Ovary (tissue), 9 donors: ENCODE results near the gene CSNK2B. TPM values are rescaled to one million over a fixed set of nuclear protein-coding genes. Genes with fewer than 3 reads are reported as not detected.

Source experiments
- DNase-seq, 5 donors: peaks; one replicate each; pipeline ENCODE4 v3.0.0-alpha.2; 2019 to 2020
- H3K27ac ChIP-seq, 2 donors: fragments of 200-600 bp; one replicate each; pipeline versions ENCODE4 v1.5.1 to v1.8.0; 2019 to 2022
- H3K27me3 ChIP-seq: fragments of 200-600 bp; one replicate; pipeline ENCODE4 v1.8.0; 2022
- H3K36me3 ChIP-seq: fragments of 200-600 bp; sonication (generic); one replicate; pipeline ENCODE4 v1.5.1; 2019
- H3K4me1 ChIP-seq: one replicate; pipeline ENCODE4 v1.8.1; 2013; ENCODE audit warnings: mild to moderate bottlenecking, moderate library complexity; ENCODE audit not compliant: insufficient read depth
- H3K4me3 ChIP-seq: fragments of 200-600 bp; sonication (generic); one replicate; pipeline ENCODE4 v1.5.1; 2017
- H3K9me3 ChIP-seq, 2 donors: fragments of 200-600 bp in 1 of 2; sonication (generic) in 1 of 2; one replicate each; pipeline versions ENCODE4 v1.5.1 to v1.8.1; 2013 to 2019; ENCODE audit warnings: mild to moderate bottlenecking in 1 of 2, moderate library complexity in 1 of 2
- EP300 ChIP-seq: sonication (generic); formaldehyde crosslinking; IDR thresholded peaks from one replicate; pipeline ENCODE4 v1.6.1; 2017; ENCODE audit warnings: antibody characterized with exemption
- POLR2A ChIP-seq: fragments of 450-650 bp; IDR thresholded peaks from one replicate; pipeline ENCODE4 v1.6.1; 2017; ENCODE audit warnings: antibody characterized with exemption, mild to moderate bottlenecking, moderate library complexity
- WGBS, 3 donors: extraction: QIAGEN DNeasy Blood & Tissue Kit in 1 of 3; methylation state at CpG; one replicate each; pipeline versions ENCODE4 v1.1.5 to v1.1.7; 2013 to 2017; 5-methylcytosine and 5-hydroxymethylcytosine counted together
- intact Hi-C, 4 donors: fragments of 100-400 bp; cut with DNase I; formaldehyde crosslinking; loops; one replicate each; pipeline versions ENCODE4 v1.11.0 to v1.15.1; 2022 to 2023
- polyA plus RNA-seq, 2 donors: library from polyadenylated mRNA; stranded (reverse); fragments of 200-250 nt in 1 of 2; fragments of 350-450 nt in 1 of 2; fragmentation: Illumina TruSeq in 1 of 2; extraction: RNeasy Lipid Tissue Mini Kit (QIAGEN cat#74804) in 1 of 2; gene quantifications; one replicate each; pipeline ENCODE4 v1.2.3, GENCODE V29; 2013 to 2014
- total RNA-seq, 7 donors: library from RNA; depleted of rRNA in 2 of 7; stranded (reverse); fragments of >200 nt in 2 of 7; fragmentation: NEBNext Ultra II Directional in 3 of 7; extraction: Animal tissue kit (Norgen Biotek cat#: 25700) in 3 of 7; gene quantifications; one replicate each; pipeline versions ENCODE4 v1.1.0 to v1.2.4, GENCODE V29; 2016 to 2023
- TF ChIP-seq, protein P1 (sequence below), 3 donors: fragments of 450-650 bp in 2 of 3; fragments of 200-600 bp in 1 of 3; IDR thresholded peaks; one replicate each; pipeline versions ENCODE4 v1.5.1 to v1.8.0; 2016 to 2022; ENCODE audit warnings: antibody characterized with exemption in 3 of 3, mild to moderate bottlenecking in 1 of 3
- donor health status: DM: no; HTN: no; CAD: no; lungs with moderate emphysema.
- donor health status: DM: no; HTN: no; CAD: no.
- donor health status: Bipolar disorder and iron deficiency.
- donor health status: DM: yes; HTN: yes; CAD: no.
- donor health status: DM: no; HTN: no; CAD: no.
- donor health status: DM: yes; HTN: yes; CAD: no.

Gene CSNK2B
- total and polyA plus RNA-seq, 9 donors = 120 to 258 (median 144) TPM

DNA sequence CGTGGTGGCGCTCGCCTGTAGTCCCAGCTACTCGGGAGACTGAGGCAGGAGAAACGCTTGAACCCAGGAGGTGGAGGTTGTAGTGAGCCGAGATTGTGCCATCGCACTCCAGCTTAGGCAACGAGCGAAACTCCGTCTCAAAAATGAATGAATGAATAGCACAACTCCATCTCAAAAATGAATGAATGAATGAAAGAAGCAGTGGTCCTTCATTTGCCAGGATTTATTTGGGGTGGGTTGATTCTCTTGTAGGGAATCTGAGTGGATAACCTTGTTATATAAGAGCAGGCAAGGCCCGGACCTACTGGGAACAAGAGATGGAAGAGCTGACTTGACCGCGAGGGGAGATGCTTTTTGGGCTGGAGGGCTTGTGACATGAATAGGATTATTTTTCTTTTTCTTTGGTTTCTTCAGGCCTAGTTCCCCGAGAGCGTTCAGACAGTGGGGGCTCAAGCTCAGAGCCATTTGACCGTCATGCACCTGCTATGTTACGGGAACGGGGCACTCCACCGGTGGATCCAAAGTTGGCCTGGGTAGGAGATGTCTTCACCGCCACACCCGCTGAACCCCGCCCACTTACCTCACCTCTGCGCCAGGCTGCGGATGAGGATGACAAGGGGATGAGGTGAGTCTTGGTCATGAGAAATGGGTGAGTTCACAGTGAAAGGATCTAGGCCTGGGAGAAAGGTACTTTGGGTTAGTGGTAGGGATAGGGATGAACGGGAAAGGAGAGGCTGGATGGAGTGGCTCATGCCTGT lies 35.5 kb upstream of the CSNK2B start:
- no peak for DNase-seq
- Histone ChIP-seq H3K9me3 (no peaks in the 10 kb centered on the region), H3K27me3 (no peaks in the 10 kb centered on the region), H3K4me3 (no peak overlapping the region), H3K4me1 (no peaks in the 10 kb centered on the region), H3K27ac (no peak overlapping the region), H3K36me3 (peaks cover 3% of the 10 kb centered on the region)
- intact Hi-C loops = no loop called here
- TF ChIP-seq, protein P1, sequence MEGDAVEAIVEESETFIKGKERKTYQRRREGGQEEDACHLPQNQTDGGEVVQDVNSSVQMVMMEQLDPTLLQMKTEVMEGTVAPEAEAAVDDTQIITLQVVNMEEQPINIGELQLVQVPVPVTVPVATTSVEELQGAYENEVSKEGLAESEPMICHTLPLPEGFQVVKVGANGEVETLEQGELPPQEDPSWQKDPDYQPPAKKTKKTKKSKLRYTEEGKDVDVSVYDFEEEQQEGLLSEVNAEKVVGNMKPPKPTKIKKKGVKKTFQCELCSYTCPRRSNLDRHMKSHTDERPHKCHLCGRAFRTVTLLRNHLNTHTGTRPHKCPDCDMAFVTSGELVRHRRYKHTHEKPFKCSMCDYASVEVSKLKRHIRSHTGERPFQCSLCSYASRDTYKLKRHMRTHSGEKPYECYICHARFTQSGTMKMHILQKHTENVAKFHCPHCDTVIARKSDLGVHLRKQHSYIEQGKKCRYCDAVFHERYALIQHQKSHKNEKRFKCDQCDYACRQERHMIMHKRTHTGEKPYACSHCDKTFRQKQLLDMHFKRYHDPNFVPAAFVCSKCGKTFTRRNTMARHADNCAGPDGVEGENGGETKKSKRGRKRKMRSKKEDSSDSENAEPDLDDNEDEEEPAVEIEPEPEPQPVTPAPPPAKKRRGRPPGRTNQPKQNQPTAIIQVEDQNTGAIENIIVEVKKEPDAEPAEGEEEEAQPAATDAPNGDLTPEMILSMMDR (IDR thresholded peaks at IDR 0.05) = no peak
- TF ChIP-seq POLR2A (no peak), EP300 (no peak)
- 87 to 90% (median 87%) methylated on average over 25 of the region's 25 CpGs for WGBS, 3 donors

DNA sequence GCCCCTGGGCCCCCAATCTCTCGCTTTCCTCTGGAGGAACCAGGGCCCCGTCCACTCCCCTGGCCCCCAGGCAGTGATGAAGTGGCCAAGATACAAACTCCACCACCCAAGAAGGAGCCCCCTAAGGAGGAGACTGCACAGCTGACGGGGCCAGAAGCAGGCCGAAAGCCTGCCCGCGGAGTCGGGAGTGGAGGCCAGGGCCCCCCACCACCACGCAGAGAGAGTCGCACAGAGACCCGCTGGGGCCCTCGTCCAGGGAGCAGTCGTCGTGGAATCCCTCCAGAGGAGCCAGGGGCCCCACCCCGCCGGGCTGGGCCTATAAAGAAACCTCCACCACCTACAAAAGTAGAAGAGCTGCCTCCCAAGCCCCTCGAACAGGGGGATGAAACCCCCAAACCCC lies 34.7 kb upstream of the CSNK2B start:
- no peaks in the 10 kb centered on the region for H3K9me3 ChIP-seq
- intact Hi-C loops = no loop called here
- TF ChIP-seq, protein P1 (IDR thresholded peaks at IDR 0.05) = no peak
- TF ChIP-seq POLR2A (no peak), EP300 (no peak)
- no peaks in the 10 kb centered on the region for H3K4me1 ChIP-seq
- no peak overlapping the region for H3K4me3 ChIP-seq
- peaks cover 3% of the 10 kb centered on the region for H3K36me3 ChIP-seq
- DNase-seq = no peak
- H3K27me3 ChIP-seq = no peaks in the 10 kb centered on the region
- 71 to 78% (median 72%) methylated on average over 14 to 16 of the region's 16 CpGs for WGBS, 3 donors
- H3K27ac ChIP-seq = no peak overlapping the region

DNA sequence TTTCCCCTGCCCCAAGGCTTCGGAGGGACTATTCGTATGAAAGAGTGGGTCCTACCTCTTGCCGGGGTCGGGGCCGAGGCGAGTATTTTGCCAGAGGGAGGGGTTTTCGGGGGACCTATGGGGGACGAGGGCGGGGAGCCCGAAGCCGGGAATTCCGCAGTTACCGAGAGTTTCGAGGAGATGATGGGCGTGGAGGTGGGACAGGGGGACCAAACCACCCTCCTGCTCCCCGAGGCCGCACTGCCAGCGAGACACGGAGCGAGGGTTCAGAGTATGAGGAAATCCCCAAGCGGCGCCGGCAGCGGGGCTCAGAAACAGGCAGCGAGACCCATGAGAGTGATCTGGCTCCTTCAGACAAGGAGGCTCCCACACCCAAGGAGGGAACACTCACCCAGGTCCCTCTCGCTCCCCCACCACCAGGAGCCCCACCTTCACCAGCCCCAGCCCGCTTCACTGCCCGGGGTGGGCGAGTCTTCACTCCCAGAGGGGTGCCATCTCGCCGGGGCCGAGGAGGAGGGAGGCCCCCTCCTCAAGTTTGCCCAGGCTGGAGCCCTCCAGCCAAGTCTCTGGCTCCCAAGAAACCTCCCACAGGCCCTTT lies 34.1 kb upstream of the CSNK2B start:
- 79 to 81% (median 81%) methylated on average over 31 to 32 of the region's 32 CpGs for WGBS, 3 donors
- no peaks in the 10 kb centered on the region for H3K9me3 ChIP-seq
- H3K36me3 ChIP-seq = peaks cover 3% of the 10 kb centered on the region
- H3K27me3 ChIP-seq = no peaks in the 10 kb centered on the region
- TF ChIP-seq POLR2A (no peak), EP300 (no peak)
- TF ChIP-seq, protein P1 (IDR thresholded peaks at IDR 0.05) = no peak
- H3K4me1 ChIP-seq = no peaks in the 10 kb centered on the region
- no peak overlapping the region for H3K27ac ChIP-seq
- no peak overlapping the region for H3K4me3 ChIP-seq
- DNase-seq = no peak
- intact Hi-C loops = no loop called here

DNA sequence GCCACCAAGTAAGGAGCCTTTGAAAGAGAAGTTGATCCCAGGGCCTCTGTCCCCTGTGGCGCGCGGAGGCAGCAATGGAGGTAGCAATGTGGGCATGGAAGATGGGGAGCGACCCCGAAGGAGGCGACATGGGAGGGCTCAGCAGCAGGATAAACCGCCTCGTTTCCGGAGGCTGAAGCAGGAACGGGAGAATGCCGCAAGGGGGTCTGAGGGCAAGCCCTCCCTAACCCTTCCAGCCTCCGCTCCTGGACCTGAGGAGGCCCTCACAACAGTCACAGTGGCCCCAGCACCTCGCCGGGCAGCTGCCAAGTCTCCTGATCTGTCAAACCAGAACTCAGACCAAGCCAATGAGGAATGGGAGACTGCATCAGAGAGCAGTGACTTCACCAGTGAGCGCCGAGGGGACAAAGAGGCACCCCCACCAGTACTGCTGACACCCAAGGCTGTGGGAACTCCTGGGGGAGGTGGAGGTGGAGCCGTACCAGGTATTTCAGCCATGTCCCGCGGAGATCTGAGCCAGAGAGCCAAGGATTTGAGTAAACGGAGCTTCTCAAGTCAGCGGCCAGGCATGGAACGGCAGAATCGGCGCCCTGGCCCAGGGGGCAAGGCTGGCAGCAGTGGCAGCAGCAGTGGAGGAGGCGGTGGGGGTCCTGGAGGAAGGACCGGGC lies 33.5 kb upstream of the CSNK2B start:
- H3K27ac ChIP-seq = no peak overlapping the region
- TF ChIP-seq, protein P1 (IDR thresholded peaks at IDR 0.05) = no peak
- TF ChIP-seq EP300 (no peak), POLR2A (no peak)
- intact Hi-C loops = no loop called here
- no peaks in the 10 kb centered on the region for H3K4me1 ChIP-seq
- 79 to 83% (median 80%) methylated on average over 26 of the region's 26 CpGs for WGBS, 3 donors
- peaks cover 3% of the 10 kb centered on the region for H3K36me3 ChIP-seq
- H3K4me3 ChIP-seq = no peak overlapping the region
- no peaks in the 10 kb centered on the region for H3K27me3 ChIP-seq
- H3K9me3 ChIP-seq = no peaks in the 10 kb centered on the region
- no peak for DNase-seq
